WTC11 (cell line): ENCODE data around the gene SENP1. TPM values are rescaled to one million over a fixed set of nuclear protein-coding genes. Genes with fewer than 3 reads are reported as not detected.

ENCODE experiments used
- ATAC-seq: fragments of 200-7000 bp; cut with Tn5 transposase; 2 replicates; pipeline ENCODE4 v1.10.0; 2021; ENCODE audit warnings: mild to moderate bottlenecking, moderate library complexity
- CTCF ChIA-PET: fragments of 300-600 bp; sonication (Branson Sonifier 250); formaldehyde crosslinking; loops from one replicate; lab custom pipeline; 2021; ENCODE audit warnings: antibody characterized with exemption; lab: Charles Lee
- POLR2A ChIA-PET: fragments of 350-600 bp; sonication (Branson Sonifier 250); formaldehyde crosslinking; loops from one replicate; lab custom pipeline; 2021; ENCODE audit warnings: antibody characterized with exemption; lab: Charles Lee
- DNase-seq: peaks from one replicate; pipeline ENCODE4 v3.0.0; 2021; ENCODE audit warnings: low spot score
- H3K27ac Mint-ChIP-seq: 2 replicates; pipeline ENCODE4 v1.8.0; 2021; ENCODE audit warnings: mixed read lengths
- H3K27me3 Mint-ChIP-seq: 2 replicates; pipeline ENCODE4 v1.8.0; 2021; ENCODE audit warnings: low read depth, mild to moderate bottlenecking, moderate library complexity, mixed read lengths
- H3K36me3 Mint-ChIP-seq: 2 replicates; pipeline ENCODE4 v1.8.0; 2021; ENCODE audit warnings: mixed read lengths
- H3K4me1 Mint-ChIP-seq: 2 replicates; pipeline ENCODE4 v1.8.0; 2022; ENCODE audit warnings: mixed read lengths
- H3K4me3 Mint-ChIP-seq: 2 replicates; pipeline ENCODE4 v1.8.0; 2021; ENCODE audit warnings: mild to moderate bottlenecking, moderate library complexity, mixed read lengths
- H3K9me3 Mint-ChIP-seq: 2 replicates; pipeline ENCODE4 v1.8.0; 2021; ENCODE audit warnings: mixed read lengths
- ATF1 ChIP-seq: sonication (generic); formaldehyde crosslinking; IDR thresholded peaks from 2 replicates; pipeline ENCODE4 v1.8.1; 2023; ENCODE audit warnings: mild to moderate bottlenecking, moderate library complexity, missing genetic modification reagents
- CREB1 ChIP-seq: sonication (generic); formaldehyde crosslinking; IDR thresholded peaks from 2 replicates; pipeline ENCODE4 v1.8.0; 2023; ENCODE audit warnings: mild to moderate bottlenecking, missing genetic modification reagents
- E2F1 ChIP-seq: sonication (generic); formaldehyde crosslinking; IDR thresholded peaks from 2 replicates; pipeline ENCODE4 v1.8.0; 2022; ENCODE audit warnings: mild to moderate bottlenecking, missing genetic modification reagents
- E2F4 ChIP-seq: sonication (generic); formaldehyde crosslinking; IDR thresholded peaks from 2 replicates; pipeline ENCODE4 v1.8.1; 2022; ENCODE audit warnings: low read depth, mild to moderate bottlenecking, moderate library complexity, missing genetic modification reagents, borderline replicate concordance
- ELF4 ChIP-seq: sonication (generic); formaldehyde crosslinking; IDR thresholded peaks from 2 replicates; pipeline ENCODE4 v1.8.1; 2022; ENCODE audit warnings: low read depth, mild to moderate bottlenecking, moderate library complexity, missing genetic modification reagents
- EMX1 ChIP-seq: fragments of 250-450 bp; sonication (Bioruptor Pico); IDR thresholded peaks from 2 replicates; pipeline ENCODE4 v1.8.0; 2021; ENCODE audit warnings: mild to moderate bottlenecking
- FOXP1 ChIP-seq: sonication (generic); formaldehyde crosslinking; IDR thresholded peaks from 2 replicates; pipeline ENCODE4 v1.8.0; 2022; ENCODE audit warnings: missing genetic modification reagents, mild to moderate bottlenecking, moderate library complexity, borderline replicate concordance
- FOXP4 ChIP-seq: sonication (generic); formaldehyde crosslinking; IDR thresholded peaks from 2 replicates; pipeline ENCODE4 v1.8.0; 2022; ENCODE audit warnings: mild to moderate bottlenecking, missing genetic modification reagents
- GABPB1 ChIP-seq: sonication (generic); formaldehyde crosslinking; IDR thresholded peaks from 2 replicates; pipeline ENCODE4 v1.8.1; 2023; ENCODE audit warnings: mild to moderate bottlenecking, missing genetic modification reagents
- HMGA2 ChIP-seq: fragments of 250-450 bp; sonication (Bioruptor Pico); IDR thresholded peaks from 2 replicates; pipeline ENCODE4 v1.4.0; 2021; ENCODE audit warnings: mild to moderate bottlenecking, moderate library complexity
- IRF1 ChIP-seq: sonication (generic); formaldehyde crosslinking; IDR thresholded peaks from 2 replicates; pipeline ENCODE4 v1.8.0; 2023; ENCODE audit warnings: missing genetic modification reagents
- JUN ChIP-seq: sonication (generic); formaldehyde crosslinking; IDR thresholded peaks from 2 replicates; pipeline ENCODE4 v1.8.0; 2023; ENCODE audit warnings: mild to moderate bottlenecking, missing genetic modification reagents
- NR1H2 ChIP-seq: sonication (generic); formaldehyde crosslinking; IDR thresholded peaks from 2 replicates; pipeline ENCODE4 v1.9.0; 2021; ENCODE audit warnings: mild to moderate bottlenecking, moderate library complexity, missing genetic modification reagents
- NR2C2 ChIP-seq: sonication (generic); formaldehyde crosslinking; IDR thresholded peaks from 2 replicates; pipeline ENCODE4 v1.8.0; 2022; ENCODE audit warnings: mild to moderate bottlenecking, missing genetic modification reagents
- RELA ChIP-seq: sonication (generic); formaldehyde crosslinking; IDR thresholded peaks from 2 replicates; pipeline ENCODE4 v1.8.1; 2022; ENCODE audit warnings: missing genetic modification reagents, mild to moderate bottlenecking, borderline replicate concordance
- SP1 ChIP-seq: sonication (generic); formaldehyde crosslinking; conservative IDR thresholded peaks from 2 replicates; pipeline ENCODE4 v1.8.1; 2022; ENCODE audit warnings: missing genetic modification reagents
- TEAD4 ChIP-seq: sonication (generic); formaldehyde crosslinking; IDR thresholded peaks from 2 replicates; pipeline ENCODE4 v1.8.0; 2022; ENCODE audit warnings: mild to moderate bottlenecking, missing genetic modification reagents
- ZNF138 ChIP-seq: sonication (generic); formaldehyde crosslinking; conservative IDR thresholded peaks from 2 replicates; pipeline ENCODE4 v1.8.1; 2022; ENCODE audit warnings: mild to moderate bottlenecking, moderate library complexity, missing genetic modification reagents
- ZNF416 ChIP-seq: fragments of 250-450 bp; sonication (Bioruptor Pico); IDR thresholded peaks from 2 replicates; pipeline ENCODE4 v1.9.0; 2021; ENCODE audit warnings: mild to moderate bottlenecking, inconsistent platforms
- ZNF512 ChIP-seq: sonication (generic); formaldehyde crosslinking; IDR thresholded peaks from 2 replicates; pipeline ENCODE4 v1.8.1; 2022; ENCODE audit warnings: missing genetic modification reagents, borderline replicate concordance
- ZNF532 ChIP-seq: fragments of 250-450 bp; sonication (Bioruptor Pico); IDR thresholded peaks from 2 replicates; pipeline ENCODE4 v1.9.0; 2021; ENCODE audit warnings: mild to moderate bottlenecking, borderline replicate concordance
- total RNA-seq: library from RNA; stranded (reverse); gene quantifications from 3 replicates; pipeline ENCODE4 v1.2.3, GENCODE V29; 2021

SENP1 gene
- total RNA-seq, 1 experiment from 2014 or later: 20.4 TPM

GRCh38 chr12:48036818-48037217 is 69.1 kb downstream of the SENP1 start:
- CTCF ChIA-PET: interaction anchor here (1.0 to 1.3 kb wide), 6 partner anchors 12 to 132 kb away, joined by 3 to 4 read pairs (median 3); partner anchors contain the start of genes TMEM106C and VDR
- H3K27me3 Mint-ChIP-seq: peaks cover 83% of the 10 kb centered on the region
- H3K9me3 Mint-ChIP-seq: no peaks in the 10 kb centered on the region
- no peak for TF ChIP-seq IRF1 (CRISPR knock-in tag)
- no peak for TF ChIP-seq E2F4 (CRISPR knock-in tag)
- TF ChIP-seq FOXP1 (CRISPR knock-in tag): no peak
- no peak for TF ChIP-seq JUN
- POLR2A ChIA-PET: no interaction called here
- H3K4me3 Mint-ChIP-seq: peak overlapping the region; percentile 45
- H3K36me3 Mint-ChIP-seq: 0 out of 2 replicates have a peak, but pooled peaks cover 3% of the 10 kb centered on the region
- 0 out of 2 replicates have a peak overlapping the region, but pooled peaks have one; percentile 92 for H3K27ac Mint-ChIP-seq
- peaks cover 35% of the 10 kb centered on the region for H3K4me1 Mint-ChIP-seq
- ATAC-seq (no peak), DNase-seq (no peak)

- CTCF ChIA-PET: interaction anchor here (0.8 to 1.1 kb wide), 2 partner anchors 13 to 24 kb away, joined by 3 read pairs; no protein-coding TSS in a partner anchor
Measured at GRCh38 chr12:48034835-48035805, 70.8 kb downstream of the SENP1 start.

More at GRCh38 chr12:48034835-48035805, 70.8 kb downstream of the SENP1 start:
- POLR2A ChIA-PET: no interaction called here
- Mint-ChIP-seq H3K4me3 (no peak overlapping the region), H3K9me3 (no peaks in the 10 kb centered on the region)
- no peak for ATAC-seq
- TF ChIP-seq HMGA2 (CRISPR knock-in tag): no peak
- TF ChIP-seq ZNF416: no peak
- no peak for TF ChIP-seq SP1 (CRISPR knock-in tag)
- no peak for TF ChIP-seq CREB1 (CRISPR knock-in tag)
- no peak for TF ChIP-seq FOXP4 (CRISPR knock-in tag)
- no peak for TF ChIP-seq E2F1 (CRISPR knock-in tag)
- TF ChIP-seq NR1H2 (CRISPR knock-in tag): no peak
- no peak for TF ChIP-seq NR2C2 (CRISPR knock-in tag)
- TF ChIP-seq RELA (CRISPR knock-in tag): no peak
- TF ChIP-seq EMX1 (CRISPR knock-in tag): no peak
- TF ChIP-seq ZNF138 (CRISPR knock-in tag): no peak
- no peak for TF ChIP-seq ZNF532
- no peak for TF ChIP-seq TEAD4
- TF ChIP-seq ELF4: no peak
- TF ChIP-seq ATF1 (CRISPR knock-in tag): no peak
- no peak for TF ChIP-seq ZNF512
- no peak for TF ChIP-seq GABPB1
- TF ChIP-seq, all 79 proteins: peak for 0
- DNase-seq: no peak
- peaks cover 35% of the 10 kb centered on the region for H3K4me1 Mint-ChIP-seq
- H3K36me3 Mint-ChIP-seq: 0 out of 2 replicates have a peak, but pooled peaks cover 3% of the 10 kb centered on the region
- H3K27ac Mint-ChIP-seq: no peak overlapping the region
- peaks cover 100% of the 10 kb centered on the region for H3K27me3 Mint-ChIP-seq
